Kidney (tissue), 14 donors: ENCODE data around the gene DIAPH3. TPM values are rescaled to one million over a fixed set of nuclear protein-coding genes. Genes with fewer than 3 reads are reported as not detected.
A peak's percentile ranks its signal among the peaks of the same experiment; 100 is the strongest.

Experiments used
- DNase-seq, 5 donors: peaks; one replicate each; pipeline ENCODE4 v3.0.0-alpha.2; 2013 to 2020
- FAIRE-seq: peaks from 2 replicates; lab custom pipeline; 2012; peaks lifted over from hg19 to GRCh38; lab: Jason Lieb, UNC
- H3K27ac ChIP-seq, 2 donors: one replicate each; pipeline ENCODE4 v1.7.0; 2013; ENCODE audit warnings: low read depth in 2 of 2, low read length in 2 of 2, inconsistent platforms in 1 of 2
- H3K27me3 ChIP-seq: one replicate; pipeline ENCODE4 v1.7.1; 2013; ENCODE audit warnings: low read length, inconsistent platforms; ENCODE audit not compliant: control insufficient read depth, insufficient read depth
- H3K36me3 ChIP-seq, 3 donors: one replicate each; pipeline versions ENCODE4 v1.7.0 to v1.7.1; 2013; ENCODE audit warnings: low read length in 3 of 3, control low read depth in 1 of 3, inconsistent platforms in 1 of 3; ENCODE audit not compliant: insufficient read depth in 3 of 3, control insufficient read depth in 2 of 3
- H3K4me1 ChIP-seq, 3 donors: one replicate each; pipeline versions ENCODE4 v1.7.0 to v1.7.1; 2013; ENCODE audit warnings: low read length in 3 of 3, inconsistent platforms in 1 of 3, low read depth in 1 of 3; ENCODE audit not compliant: control insufficient read depth in 2 of 3, insufficient read depth in 2 of 3
- H3K4me3 ChIP-seq, 3 donors: one replicate each; pipeline versions ENCODE4 v1.7.0 to v1.8.1; 2013; ENCODE audit warnings: low read length in 3 of 3, control low read depth in 1 of 3, inconsistent platforms in 1 of 3
- H3K9ac ChIP-seq, 3 donors: one replicate each; pipeline versions ENCODE4 v1.7.0 to v1.7.1; 2013; ENCODE audit warnings: low read length in 3 of 3, control low read depth in 1 of 3, inconsistent platforms in 1 of 3
- H3K9me3 ChIP-seq, 3 donors: one replicate each; pipeline versions ENCODE4 v1.7.0 to v1.7.1; 2013; ENCODE audit warnings: low read length in 3 of 3, control low read depth in 1 of 3, inconsistent platforms in 1 of 3; ENCODE audit not compliant: control insufficient read depth in 2 of 3, insufficient read depth in 1 of 3
- intact Hi-C: fragments of 100-400 bp; cut with DNase I; formaldehyde crosslinking; loops from one replicate; pipeline ENCODE4 v1.11.1; 2022
- polyA plus RNA-seq: library from polyadenylated mRNA; stranded (reverse); fragments of 350-450 nt; fragmentation: Illumina TruSeq; extraction: RNeasy Lipid Tissue Mini Kit (QIAGEN cat#74804); gene quantifications from one replicate; pipeline ENCODE4 v1.2.3, GENCODE V29; 2014; ENCODE audit warnings: low read depth, low replicate concordance; ENCODE audit not compliant: insufficient read depth
- total RNA-seq: library from RNA; stranded (reverse); fragmentation: NEBNext Ultra II Directional; extraction: Animal tissue kit (Norgen Biotek cat#: 25700); gene quantifications from one replicate; pipeline ENCODE4 v1.2.1, GENCODE V29; 2021
- TF ChIP-seq, protein P1 (sequence below): IDR thresholded peaks from 3 replicates; pipeline ENCODE4 v1.5.1; 2012; ENCODE audit warnings: mild to moderate bottlenecking, moderate library complexity, borderline replicate concordance; ENCODE audit not compliant: insufficient read depth; ENCODE audit errors: extremely low read depth
- donor health status: control.
- donor health status: control.
- donor health status: control.
- donor health status: control.
- donor health status: control.
- donor health status: DM: yes; HTN: yes; CAD: no.
- donor health status: Normal renal cell carcinoma (clear cell type).

DIAPH3 gene
- total and polyA plus RNA-seq, 2 donors from 2014 or later: 2.0 to 2.7 TPM

DNA sequence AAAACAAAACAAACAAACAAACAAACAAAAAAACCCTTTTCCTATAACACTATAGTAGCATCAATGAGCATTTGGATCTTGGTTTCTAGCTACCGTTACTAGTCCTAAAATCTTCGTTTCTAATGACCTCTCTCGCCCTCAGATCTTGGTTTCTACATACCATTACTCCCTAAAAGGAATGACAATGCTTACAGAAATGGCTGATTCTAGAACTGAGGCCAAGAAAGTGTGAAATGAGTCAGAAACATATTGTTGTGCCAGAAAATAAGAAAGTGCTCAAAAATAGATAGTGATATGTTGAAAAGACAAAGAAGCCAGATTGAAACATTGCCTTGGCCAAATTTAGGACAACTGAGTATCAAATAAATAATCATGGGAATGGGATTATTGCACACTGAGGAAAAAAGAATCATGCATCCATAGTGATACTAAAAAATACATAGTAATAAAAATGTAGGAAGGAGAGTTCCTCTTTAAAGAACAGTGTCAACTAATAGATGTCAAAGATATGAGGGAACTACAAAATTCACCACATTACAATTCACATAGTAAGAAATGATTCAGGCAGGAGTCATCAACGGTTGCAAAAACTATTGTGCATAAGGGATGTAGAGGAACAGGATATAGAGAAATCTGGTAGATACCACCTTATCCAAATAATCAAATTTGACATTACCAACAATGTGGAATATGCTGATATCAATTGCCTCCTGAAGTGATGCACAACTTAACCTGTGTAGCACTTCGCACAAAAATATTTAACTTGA is 386.6 kb downstream of the DIAPH3 start:
- no peaks in the 10 kb centered on the region for H3K27me3 ChIP-seq
- intact Hi-C loops: no loop called here
- H3K4me3 ChIP-seq: no peak overlapping the region
- no peaks in the 10 kb centered on the region for H3K4me1 ChIP-seq
- H3K27ac ChIP-seq: no peak overlapping the region
- H3K9me3 ChIP-seq: no peaks in the 10 kb centered on the region
- H3K36me3 ChIP-seq: no peaks in the 10 kb centered on the region
- FAIRE-seq (no peak), DNase-seq (no peak)
- H3K9ac ChIP-seq: no peak overlapping the region
- TF ChIP-seq, protein P1, sequence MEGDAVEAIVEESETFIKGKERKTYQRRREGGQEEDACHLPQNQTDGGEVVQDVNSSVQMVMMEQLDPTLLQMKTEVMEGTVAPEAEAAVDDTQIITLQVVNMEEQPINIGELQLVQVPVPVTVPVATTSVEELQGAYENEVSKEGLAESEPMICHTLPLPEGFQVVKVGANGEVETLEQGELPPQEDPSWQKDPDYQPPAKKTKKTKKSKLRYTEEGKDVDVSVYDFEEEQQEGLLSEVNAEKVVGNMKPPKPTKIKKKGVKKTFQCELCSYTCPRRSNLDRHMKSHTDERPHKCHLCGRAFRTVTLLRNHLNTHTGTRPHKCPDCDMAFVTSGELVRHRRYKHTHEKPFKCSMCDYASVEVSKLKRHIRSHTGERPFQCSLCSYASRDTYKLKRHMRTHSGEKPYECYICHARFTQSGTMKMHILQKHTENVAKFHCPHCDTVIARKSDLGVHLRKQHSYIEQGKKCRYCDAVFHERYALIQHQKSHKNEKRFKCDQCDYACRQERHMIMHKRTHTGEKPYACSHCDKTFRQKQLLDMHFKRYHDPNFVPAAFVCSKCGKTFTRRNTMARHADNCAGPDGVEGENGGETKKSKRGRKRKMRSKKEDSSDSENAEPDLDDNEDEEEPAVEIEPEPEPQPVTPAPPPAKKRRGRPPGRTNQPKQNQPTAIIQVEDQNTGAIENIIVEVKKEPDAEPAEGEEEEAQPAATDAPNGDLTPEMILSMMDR: no peak

DNA sequence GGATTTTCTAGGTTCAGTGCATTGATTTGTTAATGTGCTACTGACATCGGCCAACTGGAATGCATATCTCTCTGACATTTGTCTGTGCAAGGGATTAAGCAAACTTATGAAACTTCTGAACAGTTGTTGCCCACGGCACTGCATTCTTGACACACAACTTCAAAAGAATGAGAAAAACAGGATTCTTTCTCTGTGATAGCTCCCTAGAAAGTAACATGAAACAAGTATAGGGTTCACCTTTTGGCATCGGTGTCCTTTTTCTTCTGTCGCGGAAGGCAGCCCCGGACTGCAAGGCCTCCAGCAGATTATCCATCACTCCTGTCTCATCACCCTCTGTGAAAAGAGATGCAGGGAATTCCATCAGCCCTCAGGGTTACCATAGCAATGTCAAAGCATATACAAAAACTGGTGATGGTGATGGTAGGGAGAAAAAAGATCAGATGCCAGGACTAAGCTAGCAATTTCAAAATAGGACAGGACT is 389.2 kb downstream of the DIAPH3 start:
- Histone ChIP-seq H3K4me1 (no peaks in the 10 kb centered on the region), H3K27me3 (no peaks in the 10 kb centered on the region), H3K36me3 (no peaks in the 10 kb centered on the region), H3K9me3 (no peaks in the 10 kb centered on the region), H3K4me3 (no peak overlapping the region), H3K27ac (no peak overlapping the region), H3K9ac (no peak overlapping the region)
- intact Hi-C loops: no loop called here
- no peak for FAIRE-seq
- peak in 4 of 5 donors; percentile 31 to 62 (median 54) for DNase-seq
- TF ChIP-seq, protein P1: no peak

DNA sequence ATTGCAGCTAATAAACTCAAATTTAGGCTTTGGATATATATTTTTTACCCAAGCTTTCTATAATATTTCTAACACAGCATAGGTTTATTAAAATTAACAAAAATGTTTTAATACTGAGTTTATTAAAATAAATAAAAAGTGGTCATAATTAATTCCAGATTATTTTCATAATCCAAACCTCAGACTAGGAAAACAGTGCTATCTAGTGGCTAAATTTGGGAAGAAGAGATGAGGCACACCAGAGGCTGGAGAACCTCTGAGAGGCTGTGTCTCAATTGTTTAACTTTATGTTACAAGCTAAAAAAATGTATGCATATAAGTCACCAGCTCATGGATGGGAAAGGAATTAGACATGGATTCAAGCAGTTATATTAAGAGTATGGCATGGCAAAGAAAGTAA is 392.5 kb downstream of the DIAPH3 start:
- FAIRE-seq: peak; percentile 87
- H3K4me3 ChIP-seq: no peak overlapping the region
- no peak overlapping the region for H3K27ac ChIP-seq
- H3K36me3 ChIP-seq: no peaks in the 10 kb centered on the region
- intact Hi-C loops: no loop called here
- H3K4me1 ChIP-seq: no peaks in the 10 kb centered on the region
- DNase-seq: peak in 1 of 5 donors; percentile 19
- H3K27me3 ChIP-seq: no peaks in the 10 kb centered on the region
- H3K9ac ChIP-seq: no peak overlapping the region
- TF ChIP-seq, protein P1: peak; percentile 37
- H3K9me3 ChIP-seq: no peaks in the 10 kb centered on the region

DNA sequence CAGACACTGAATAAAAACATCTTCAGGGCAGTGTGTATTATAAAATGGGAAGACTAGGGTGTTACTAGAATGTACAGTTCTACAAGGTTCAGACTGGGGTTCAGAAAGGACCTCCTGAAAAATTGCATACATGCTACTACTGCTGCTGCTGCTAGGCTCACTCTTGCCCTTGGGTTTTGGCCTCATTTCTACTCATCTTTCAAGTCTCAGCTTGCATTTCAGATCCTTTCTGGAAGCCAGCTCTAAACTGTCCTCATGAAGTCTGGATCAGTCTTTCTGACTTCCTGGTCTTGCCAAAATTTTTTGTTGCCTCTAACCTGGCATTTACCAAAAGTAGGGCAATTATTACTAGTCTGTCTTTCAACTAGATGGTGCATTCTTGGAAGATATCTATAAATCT is 393.3 kb downstream of the DIAPH3 start:
- Histone ChIP-seq H3K36me3 (no peaks in the 10 kb centered on the region), H3K27me3 (no peaks in the 10 kb centered on the region), H3K4me3 (no peak overlapping the region), H3K9me3 (no peaks in the 10 kb centered on the region), H3K27ac (no peak overlapping the region), H3K4me1 (no peaks in the 10 kb centered on the region), H3K9ac (no peak overlapping the region)
- DNase-seq (no peak), FAIRE-seq (no peak)
- intact Hi-C loops: no loop called here
- TF ChIP-seq, protein P1: no peak
